H1 (cell line): ENCODE data around the gene ATG7. TPM values are rescaled to one million over a fixed set of nuclear protein-coding genes. Genes with fewer than 3 reads are reported as not detected.

Experiments used
- MAFK ChIP-seq: IDR thresholded peaks from 2 replicates; pipeline ENCODE4 v1.6.1; 2012; ENCODE audit warnings: low read depth, mild to moderate bottlenecking, improper control_type of control experiment, low read length
- RFX5 ChIP-seq: IDR thresholded peaks from 2 replicates; pipeline ENCODE4 v1.6.1; 2011; ENCODE audit warnings: low read depth, low read length, improper control_type of control experiment, borderline replicate concordance
- YY1 ChIP-seq: IDR thresholded peaks from 2 replicates; pipeline ENCODE4 v1.6.1; 2011; ENCODE audit warnings: low read depth, mild to moderate bottlenecking, low read length
- ZNF274 ChIP-seq: IDR thresholded peaks from 2 replicates; pipeline ENCODE4 v1.7.0; 2012; ENCODE audit warnings: low read length, borderline replicate concordance; ENCODE audit errors: extremely low read depth
- polyA plus RNA-seq, 7 experiments: library from polyadenylated mRNA; depleted of rRNA in 3 of 7; stranded (reverse) in 5 of 7; unstranded in 2 of 7; fragments of >200 nt in 5 of 7; fragments of 200-250 nt in 2 of 7; gene quantifications; 1 replicate in 5 of 7; 2 replicates in 1 of 7; 4 replicates in 1 of 7; pipeline versions ENCODE4 v1.2.1 to v1.2.3, GENCODE V29; 2011 to 2013; ENCODE audit warnings: missing spikeins in 2 of 7, mixed read lengths in 2 of 7
- total RNA-seq: library from RNA; stranded (reverse); fragmentation: NEBNext Ultra II Directional; extraction: Animal tissue kit (Norgen Biotek cat#: 25700); gene quantifications from 2 replicates; pipeline ENCODE4 v1.2.1, GENCODE V29; 2021
- TF ChIP-seq, protein P1 (sequence below): IDR thresholded peaks from 2 replicates; pipeline ENCODE4 v1.6.1; 2011; ENCODE audit warnings: low read depth, mild to moderate bottlenecking, low read length; ENCODE audit not compliant: insufficient read depth

The ATG7 gene
- total and polyA plus RNA-seq, 2 of the 8 experiments (the other 6 are each of a cell fraction or from before 2014, with no cell fraction given) = 15.0 to 19.1 TPM

DNA sequence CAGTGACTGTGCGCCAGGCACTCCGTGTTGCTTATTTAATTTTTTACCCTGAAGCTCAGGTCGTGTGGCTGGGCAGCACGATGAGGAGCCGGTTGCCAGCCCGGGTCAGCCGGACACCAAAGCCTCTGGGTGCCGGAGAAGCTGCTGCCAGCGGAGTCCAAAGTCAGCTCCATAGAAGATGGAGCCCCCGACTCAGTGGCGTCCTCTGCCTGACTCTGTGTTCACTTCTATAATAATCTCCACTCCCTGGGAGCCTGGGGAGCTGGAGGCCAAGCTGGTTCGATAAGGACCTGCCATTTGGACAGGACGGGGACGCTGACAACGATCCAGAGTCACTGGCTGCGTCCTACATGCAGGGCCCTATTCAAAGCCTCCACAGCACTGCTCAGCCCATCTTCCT, 292.9 kb downstream of the ATG7 start (continued):
- TF ChIP-seq RFX5 (no peak), MAFK (no peak), YY1 (no peak), ZNF274 (no peak)
- TF ChIP-seq, protein P1, sequence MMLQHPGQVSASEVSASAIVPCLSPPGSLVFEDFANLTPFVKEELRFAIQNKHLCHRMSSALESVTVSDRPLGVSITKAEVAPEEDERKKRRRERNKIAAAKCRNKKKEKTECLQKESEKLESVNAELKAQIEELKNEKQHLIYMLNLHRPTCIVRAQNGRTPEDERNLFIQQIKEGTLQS = no peak
